Heart left ventricle (tissue), 13 donors: Measurements from ENCODE around the gene FCRL3.

ENCODE experiments used
- POLR2A ChIP-seq, 2 donors: fragments of 450-650 bp; IDR thresholded peaks; one replicate each; pipeline ENCODE4 v1.6.1; 2017; ENCODE audit warnings: antibody characterized with exemption in 2 of 2, mild to moderate bottlenecking in 2 of 2, moderate library complexity in 2 of 2
- TF ChIP-seq, protein P1 (sequence below), 12 donors: fragments of 200-600 bp; sonication (generic) in 4 of 12; IDR thresholded peaks; one replicate each; pipeline versions ENCODE4 v1.5.0 to v1.8.0; 2018 to 2022; ENCODE audit warnings: antibody characterized with exemption in 12 of 12, mild to moderate bottlenecking in 5 of 12
- donor health status: ischemic (EF 13 %, LVEDD 7.1; RV severe dilation, severe dysfunction).
- donor health status: DM: no; HTN: yes; CAD: no.
- donor health status: DM: no; HTN: no; CAD: no.
- donor health status: ischemic (EF 25% LVEDD 6.9; RV normal size, moderate dysfunction).
- donor health status: ischemic (EF 25% LVEDD 5.7; RV mildly dilated, moderate dysfunction).
- donor health status: ischemic (EF 35%, LVEDD 5.7; RV mildly dilated, moderate dysfunction).
- donor health status: nonischemic (EF 11% LVEDD 7.7; RV severe dilation, severe dysfunction).
- donor health status: DM: yes; HTN: yes; CAD: no.
- donor health status: PGD.
- donor health status: ischemic (EF 29% LVEDD 5.4; RV normal size, mild dysfunction).
- donor health status: nonischemic (EF 23%, LVEDD 6.1; RV moderate dilation, normal function).

DNA sequence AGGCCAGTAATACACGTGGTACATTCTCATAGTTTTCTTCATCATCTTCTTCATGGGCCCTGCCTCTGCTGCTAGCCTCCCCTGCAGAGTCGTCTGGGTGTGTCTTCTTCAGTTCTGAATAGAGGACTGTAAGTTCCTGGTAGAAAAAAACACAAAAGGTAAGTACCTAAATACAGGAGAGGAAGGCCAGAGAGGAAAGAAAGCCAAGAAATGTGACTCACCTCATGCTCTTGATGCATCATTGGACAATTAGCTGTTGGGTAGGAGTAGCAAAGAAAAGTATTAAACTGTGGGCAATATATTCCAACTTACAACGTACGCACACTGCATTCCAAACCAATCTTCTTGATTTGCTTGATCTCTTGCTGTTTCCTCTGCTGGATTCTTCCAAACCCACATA lies 21.8 kb downstream of the FCRL3 start:
- TF ChIP-seq, protein P1, sequence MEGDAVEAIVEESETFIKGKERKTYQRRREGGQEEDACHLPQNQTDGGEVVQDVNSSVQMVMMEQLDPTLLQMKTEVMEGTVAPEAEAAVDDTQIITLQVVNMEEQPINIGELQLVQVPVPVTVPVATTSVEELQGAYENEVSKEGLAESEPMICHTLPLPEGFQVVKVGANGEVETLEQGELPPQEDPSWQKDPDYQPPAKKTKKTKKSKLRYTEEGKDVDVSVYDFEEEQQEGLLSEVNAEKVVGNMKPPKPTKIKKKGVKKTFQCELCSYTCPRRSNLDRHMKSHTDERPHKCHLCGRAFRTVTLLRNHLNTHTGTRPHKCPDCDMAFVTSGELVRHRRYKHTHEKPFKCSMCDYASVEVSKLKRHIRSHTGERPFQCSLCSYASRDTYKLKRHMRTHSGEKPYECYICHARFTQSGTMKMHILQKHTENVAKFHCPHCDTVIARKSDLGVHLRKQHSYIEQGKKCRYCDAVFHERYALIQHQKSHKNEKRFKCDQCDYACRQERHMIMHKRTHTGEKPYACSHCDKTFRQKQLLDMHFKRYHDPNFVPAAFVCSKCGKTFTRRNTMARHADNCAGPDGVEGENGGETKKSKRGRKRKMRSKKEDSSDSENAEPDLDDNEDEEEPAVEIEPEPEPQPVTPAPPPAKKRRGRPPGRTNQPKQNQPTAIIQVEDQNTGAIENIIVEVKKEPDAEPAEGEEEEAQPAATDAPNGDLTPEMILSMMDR (IDR thresholded peaks at IDR 0.05), result no peak
- TF ChIP-seq POLR2A (IDR thresholded peaks at IDR 0.05), result no peak
